GF-D8 (cell line): Measurements from ENCODE around the gene PRAC2.

ENCODE experiments used
- DNase-seq: peaks from one replicate; lab custom pipeline; 2025; lab: John Stamatoyannopoulos, UW

Gene PRAC2

GRCh38 chr17:48734333-48735061 is 11.5 kb downstream of the PRAC2 start:
- no peak for DNase-seq

DNA sequence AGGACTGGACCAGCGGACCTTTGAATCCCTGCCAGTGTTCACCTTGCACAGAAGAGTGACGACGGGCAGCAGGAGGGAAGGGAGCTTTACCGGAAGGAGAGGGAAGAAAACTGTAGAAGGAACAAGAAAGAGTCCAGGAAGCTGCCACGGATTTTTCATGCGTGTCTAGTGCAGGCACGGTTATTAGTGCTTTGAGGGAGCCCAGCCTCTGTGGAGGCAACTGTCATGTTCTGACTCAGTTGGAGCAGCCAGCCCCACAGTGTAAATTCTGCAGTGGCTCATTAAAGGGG is 12.0 kb downstream of the PRAC2 start:
- no peak for DNase-seq

DNA sequence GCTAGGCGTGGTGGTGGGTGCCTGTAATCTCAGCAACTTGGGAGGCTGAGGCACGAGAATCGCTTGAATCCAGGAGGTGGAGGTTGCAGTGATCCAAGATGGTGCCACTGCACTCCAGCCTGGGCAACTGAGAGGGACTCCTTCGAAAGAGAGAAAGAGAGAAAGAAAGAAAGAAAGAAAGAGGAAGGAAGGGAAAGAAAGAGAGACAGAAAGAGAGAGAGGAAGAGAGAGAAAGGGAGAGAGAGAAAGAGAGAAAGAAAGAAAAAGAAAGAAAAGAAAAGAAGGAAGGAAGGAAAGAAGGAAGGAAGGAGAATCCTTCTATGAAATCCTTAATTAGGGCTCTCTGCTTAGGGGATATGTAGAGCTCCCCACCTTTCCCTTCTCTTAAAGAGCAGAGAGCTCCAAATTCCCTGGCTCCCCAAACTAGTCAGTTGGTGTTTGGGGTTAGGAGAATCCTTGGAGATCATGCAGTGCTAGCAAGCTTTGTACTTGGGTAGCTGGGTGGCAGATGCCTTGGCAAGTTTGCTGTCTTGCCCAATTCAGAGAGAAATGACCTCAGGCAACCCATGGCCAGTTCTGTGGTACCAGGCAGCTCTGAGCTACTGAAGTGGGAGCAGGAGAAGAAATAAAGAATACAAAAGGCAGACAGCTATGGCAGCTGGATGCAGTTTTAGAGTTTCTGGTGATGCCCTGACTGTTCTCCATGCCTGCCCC is 14.5 kb downstream of the PRAC2 start:
- no peak for DNase-seq

DNA sequence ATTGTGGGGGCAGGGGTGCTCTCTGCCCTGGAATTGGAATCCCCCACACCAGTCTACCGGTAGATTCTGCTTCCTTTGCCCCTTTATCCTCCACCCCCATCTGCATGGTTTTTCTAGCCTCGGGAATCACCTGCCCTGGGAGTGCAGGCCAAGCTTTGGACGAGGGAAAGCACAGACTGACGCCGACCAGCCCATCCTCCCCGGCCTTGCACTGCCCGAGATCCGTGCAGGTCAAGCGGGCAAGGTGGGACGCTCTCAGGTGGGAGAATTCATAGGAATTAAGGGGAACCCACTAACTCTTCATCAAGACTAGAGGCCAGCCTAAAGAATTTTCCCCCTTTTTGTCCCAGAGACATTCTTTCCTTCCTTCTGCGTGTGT is 15.4 kb downstream of the PRAC2 start:
- DNase-seq: no peak

DNA sequence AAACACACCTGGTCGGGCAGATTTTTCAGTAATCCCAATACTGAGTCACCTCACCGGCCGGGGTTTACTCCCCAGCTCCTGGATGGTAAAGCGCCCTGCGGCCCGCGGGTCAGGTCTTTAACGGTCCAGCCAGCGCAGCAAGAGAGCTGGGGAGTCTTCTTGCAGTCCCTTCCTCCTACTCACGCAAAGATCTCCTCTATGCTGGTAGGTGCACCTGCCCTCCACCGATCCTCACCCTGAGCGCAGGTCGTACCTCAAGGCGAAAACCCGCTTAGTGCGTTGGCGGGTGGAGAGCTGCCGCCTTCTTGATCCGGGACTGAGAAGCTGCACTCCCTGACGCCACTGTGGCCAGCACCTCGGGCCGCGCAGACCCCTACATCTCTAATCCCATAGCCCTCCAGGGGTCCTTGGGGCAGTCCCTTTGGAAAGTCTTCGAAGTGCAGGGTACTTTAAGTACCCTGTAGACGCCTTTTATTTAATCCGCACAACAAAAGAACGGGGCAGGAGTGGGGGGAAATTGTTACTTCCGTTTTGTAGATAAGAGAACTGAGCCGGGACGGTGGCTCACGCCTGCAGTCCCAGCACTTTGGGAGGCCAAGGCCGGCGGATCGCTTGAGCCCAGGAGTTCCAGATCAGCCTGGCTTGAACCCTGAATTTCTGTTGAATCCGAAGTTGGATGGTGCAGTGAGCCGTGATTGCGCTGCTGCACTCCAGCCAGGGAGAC is 16.0 kb downstream of the PRAC2 start:
- DNase-seq: no peak

DNA sequence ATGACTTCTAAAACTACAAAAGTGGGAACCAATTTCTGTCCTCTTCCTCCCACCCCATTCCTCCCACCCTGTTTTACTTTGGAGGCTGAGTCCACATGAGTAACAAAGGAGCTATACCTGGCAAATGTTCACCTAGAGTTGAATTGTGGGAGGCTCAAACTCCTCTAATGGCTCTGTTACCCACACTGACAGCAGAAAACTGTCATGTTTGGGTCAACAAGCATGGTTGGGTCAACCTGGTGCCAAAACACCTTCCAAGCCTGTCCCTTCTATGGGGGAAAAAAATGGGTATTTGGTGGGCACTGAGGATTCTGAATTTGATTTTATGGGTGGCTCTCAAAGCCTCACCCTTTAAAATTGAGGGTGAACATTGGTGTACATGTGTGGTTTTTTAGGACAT is 17.6 kb downstream of the PRAC2 start:
- DNase-seq: no peak

GRCh38 chr17:48745381-48746275 is 22.6 kb downstream of the PRAC2 start:
- DNase-seq: no peak

GRCh38 chr17:48746916-48747444 is 24.0 kb downstream of the PRAC2 start:
- no peak for DNase-seq

- DNase-seq: no peak
Measured at GRCh38 chr17:48747445-48748363, 24.7 kb downstream of the PRAC2 start.

- DNase-seq: no peak
Measured at GRCh38 chr17:48748718-48749566, 26.0 kb downstream of the PRAC2 start.

GRCh38 chr17:48749621-48750553 is 26.9 kb downstream of the PRAC2 start:
- no peak for DNase-seq

GRCh38 chr17:48751172-48751571 is 28.2 kb downstream of the PRAC2 start:
- no peak for DNase-seq

DNA sequence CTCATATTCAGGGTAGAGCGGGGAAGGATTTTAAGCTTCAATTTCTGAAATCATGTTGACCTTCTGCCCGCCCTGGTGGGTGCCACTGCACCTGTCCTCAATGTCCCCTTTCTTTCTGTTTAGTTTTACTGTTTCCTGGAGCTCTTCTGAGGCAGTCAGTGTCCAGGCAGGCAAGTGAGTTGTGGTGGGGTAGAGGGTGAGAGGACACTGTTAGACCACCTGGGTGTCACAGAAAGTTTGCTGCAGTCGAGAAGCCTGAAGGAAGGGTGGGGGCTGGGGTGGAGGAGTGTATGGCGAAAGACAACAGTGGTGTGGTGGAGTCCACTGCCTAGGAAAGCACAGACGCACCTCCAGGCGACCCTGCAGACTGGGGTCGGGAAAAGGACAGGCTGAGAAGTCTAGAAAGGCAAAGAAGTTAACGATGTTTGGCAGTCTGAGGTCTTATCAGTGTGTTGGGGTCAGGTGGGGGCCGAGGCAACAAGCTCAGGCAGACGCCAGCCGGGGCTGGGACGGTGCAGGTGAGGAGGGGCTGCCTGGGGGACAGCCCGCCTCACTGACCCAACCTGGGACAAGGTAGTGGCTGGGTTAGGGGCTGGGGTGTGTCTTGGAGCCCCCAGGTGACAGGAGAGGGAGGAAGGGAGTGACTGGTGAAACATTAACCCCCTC is 28.9 kb downstream of the PRAC2 start:
- DNase-seq: no peak

GRCh38 chr17:48752399-48753288 is 29.7 kb downstream of the PRAC2 start:
- DNase-seq: no peak

DNA sequence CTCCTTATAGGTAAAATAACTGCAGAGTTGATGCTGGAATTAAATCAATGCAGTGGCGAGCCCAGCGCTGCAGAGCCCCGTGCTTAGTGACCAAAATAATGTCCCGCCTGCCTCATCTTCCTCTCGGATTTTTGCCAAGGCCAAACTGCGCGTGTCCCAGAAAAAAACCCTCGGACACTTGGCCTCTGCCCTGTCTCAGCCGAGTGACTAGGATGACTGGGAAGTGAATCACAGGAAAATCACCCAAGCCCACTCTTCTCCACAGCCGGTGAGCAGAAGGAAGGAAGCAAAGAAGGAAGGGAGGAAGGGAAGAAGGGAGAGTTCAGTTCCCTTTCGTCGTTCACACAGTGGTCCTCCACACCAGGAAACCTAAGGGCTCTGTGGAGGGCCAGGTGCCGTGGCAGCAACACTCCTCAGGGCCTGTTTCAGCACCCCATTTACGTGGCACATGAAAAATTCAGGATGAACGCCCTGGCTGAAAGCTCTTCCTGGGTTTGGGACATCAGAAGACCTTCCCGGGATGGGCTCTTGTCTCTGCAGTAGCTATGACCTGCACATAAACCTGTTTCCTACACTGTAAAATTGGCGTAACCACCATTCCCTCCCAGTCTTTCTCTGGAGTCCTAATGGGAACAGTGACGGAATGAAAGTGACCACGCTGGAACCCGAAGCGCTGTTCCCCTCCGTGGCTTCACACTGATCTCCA is 31.0 kb downstream of the PRAC2 start:
- no peak for DNase-seq

GRCh38 chr17:48754500-48755261 is 31.7 kb downstream of the PRAC2 start:
- DNase-seq: no peak
